T follicular helper cell (primary cell): ENCODE measurements around the gene ETNK2.
"Not testable (repeated sequence)": the region's sequence is repeated elsewhere in the genome, so short reads cannot be mapped to it uniquely, and the experiment has no call there.

Experiments used
- DNase-seq: peaks from one replicate; pipeline ENCODE4 v3.0.0-alpha.2; 2020; ENCODE audit warnings: low read depth

Gene ETNK2

DNA sequence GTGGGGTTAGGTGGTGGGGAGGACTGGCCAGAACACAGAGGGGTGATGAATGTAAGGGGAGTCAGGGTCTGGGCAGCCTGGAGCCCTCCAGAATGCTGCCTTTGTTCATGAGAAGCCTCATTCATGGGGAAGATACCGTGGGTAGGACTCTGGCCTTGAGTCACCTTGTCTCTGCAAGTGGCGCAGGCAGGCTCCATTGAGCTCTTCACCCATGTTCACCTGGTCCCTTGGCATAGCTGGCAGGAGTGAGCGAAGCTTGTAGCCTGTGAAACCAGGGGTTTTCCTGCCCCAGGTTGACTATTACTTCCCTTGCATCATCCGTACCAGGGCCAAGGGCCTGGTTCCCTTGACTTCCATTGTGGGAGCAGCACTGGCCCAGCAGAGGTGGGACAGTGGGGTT, 53.2 kb downstream of the ETNK2 start:
- DNase-seq, result no peak

DNA sequence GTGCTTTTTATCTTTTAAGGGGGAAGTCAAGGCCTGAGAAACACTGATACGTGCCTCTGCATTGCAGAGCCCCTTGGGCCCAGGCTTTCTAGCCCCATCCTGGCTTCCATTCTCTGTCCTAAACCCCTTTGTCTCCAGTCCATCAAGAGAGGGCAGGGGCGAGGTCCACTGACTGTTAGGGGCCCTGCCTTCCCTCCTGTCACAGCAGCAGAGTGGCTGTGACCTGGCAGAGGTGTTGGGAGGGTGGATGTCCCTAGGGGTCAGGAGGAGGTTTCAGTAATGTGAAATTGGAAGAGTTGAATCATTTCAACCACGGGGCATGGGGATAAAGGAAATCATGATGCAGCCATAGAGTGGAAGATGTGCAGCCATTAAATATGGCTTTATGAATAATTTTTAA, 54.9 kb downstream of the ETNK2 start:
- no peak for DNase-seq

DNA sequence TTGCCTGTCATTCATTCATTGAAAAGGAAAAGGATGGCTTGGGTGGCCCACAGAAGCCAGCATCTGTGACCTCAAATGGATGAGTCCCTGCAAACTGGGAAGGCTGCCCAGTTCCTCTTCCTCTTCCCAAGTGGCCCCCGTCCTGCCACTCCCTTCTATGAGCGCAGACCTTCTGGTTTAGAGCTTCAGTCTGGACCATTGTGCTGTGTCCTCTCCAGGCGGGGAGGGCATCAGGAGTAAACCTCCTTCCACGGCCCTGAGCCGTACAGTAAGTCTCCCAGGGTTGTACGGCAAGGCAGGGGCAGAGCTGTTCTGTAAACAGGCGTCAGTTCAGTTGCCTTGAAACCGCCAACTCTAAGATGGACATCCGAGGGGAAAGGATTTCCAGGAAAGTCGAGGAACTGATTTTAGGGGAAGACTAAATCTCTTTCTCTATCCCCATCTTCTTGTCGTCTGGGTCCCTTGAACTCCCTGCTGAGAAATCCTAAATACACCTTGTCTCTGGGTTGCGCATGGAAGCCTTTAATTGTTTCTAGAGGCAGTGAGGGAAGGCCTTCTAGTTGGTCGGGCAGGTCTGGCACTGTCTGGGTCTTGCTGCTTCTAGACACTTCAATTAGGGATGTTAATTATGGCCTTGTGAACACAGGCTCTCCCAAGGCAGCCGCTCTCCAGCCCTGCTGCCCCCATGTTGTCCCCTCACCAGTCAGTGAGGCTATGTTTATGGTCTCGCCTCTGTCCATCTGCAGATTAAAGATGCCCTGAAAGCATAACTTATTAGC, 56.8 kb downstream of the ETNK2 start:
- DNase-seq, result no peak

DNA sequence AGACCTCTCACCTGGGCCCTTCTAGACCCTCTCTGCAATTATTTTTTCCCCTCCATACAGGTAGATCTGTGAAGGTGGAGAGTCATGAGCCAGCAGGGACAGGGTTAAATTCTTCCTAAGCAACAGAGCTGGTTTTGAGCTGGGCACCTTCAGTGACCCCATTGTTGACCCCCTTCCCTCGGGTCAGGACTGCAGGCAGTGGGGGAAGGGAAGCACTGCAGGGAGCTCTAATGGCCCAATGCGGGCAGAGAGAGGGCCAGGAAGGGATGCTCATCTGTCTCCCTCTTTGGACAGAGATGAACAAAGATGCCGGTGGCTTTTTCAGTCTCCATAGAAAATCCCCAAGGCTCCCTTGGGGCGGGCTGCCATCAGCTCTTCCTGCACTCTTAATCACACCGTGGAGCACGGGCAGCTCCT, 57.5 kb downstream of the ETNK2 start:
- no peak for DNase-seq

DNA sequence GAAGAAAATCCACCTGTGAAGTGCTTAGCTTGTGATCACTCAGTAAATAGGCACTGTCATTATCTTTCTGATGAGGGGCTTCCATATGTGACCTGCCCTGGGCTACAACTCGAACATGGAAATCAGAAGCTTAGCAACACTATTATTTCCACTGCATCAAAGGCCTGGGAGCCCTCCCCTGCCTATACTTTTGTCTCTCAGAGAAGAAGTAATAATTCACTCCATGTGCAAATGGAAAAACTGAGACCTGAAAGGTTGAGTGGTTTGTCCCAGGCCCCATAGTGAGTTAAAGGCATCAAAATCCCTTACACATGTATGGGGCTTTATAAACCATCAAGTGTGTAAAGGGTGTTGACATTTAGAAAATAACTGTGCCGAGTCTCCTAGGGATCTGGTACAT, 58.1 kb downstream of the ETNK2 start:
- no peak for DNase-seq

DNA sequence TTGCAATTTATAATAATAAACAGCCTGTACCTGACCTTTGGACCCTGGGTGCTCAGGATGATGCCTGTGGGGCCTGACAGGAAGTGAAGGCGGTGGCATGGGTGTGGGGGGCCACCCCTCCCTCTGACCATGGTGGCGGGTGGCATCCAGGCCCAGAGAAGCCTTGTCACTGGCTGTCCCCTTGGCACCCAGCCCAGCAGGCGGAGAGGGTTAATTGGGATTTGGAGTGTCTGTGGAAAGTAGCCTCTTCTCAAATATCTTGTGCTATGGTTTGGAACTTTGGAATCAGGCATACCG, 58.5 kb downstream of the ETNK2 start:
- no peak for DNase-seq

DNA sequence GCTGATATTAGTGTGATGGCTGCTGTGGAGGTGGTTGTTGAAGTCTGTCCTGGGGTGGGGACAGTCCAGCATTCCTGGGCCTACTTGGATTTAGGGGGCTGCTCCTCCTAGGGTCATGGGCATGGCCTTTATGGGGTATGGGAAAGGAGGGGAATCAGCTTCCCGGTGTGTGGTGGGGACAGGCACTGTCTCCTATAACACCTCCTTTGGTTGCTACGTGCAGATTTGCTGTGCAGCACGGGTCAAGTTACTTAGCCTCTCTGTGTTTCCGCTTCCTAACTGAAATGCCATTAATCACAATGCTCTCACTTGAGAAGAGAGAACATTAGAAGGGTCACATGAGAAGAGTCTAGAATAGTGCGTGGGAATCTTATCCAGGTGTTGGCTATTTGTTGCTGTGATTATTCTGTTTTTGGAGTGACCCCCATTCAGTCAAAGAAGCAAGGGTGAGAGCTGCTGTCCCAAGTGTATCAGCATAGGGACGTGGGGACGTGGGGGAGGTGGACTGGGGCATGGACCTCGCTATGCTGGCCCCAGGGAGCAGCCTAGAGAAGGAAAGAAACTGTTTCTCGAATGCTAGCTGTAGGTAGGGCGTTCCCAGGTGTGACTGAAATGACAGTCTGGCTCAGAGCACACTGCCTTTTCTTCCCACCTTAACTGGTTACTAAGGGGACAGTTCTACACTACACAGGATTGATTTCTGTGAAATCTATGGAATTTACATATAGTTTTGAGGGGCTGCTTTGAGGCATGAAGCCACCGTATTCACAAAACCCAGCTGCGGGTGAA, 59.0 kb downstream of the ETNK2 start:
- no peak for DNase-seq

DNA sequence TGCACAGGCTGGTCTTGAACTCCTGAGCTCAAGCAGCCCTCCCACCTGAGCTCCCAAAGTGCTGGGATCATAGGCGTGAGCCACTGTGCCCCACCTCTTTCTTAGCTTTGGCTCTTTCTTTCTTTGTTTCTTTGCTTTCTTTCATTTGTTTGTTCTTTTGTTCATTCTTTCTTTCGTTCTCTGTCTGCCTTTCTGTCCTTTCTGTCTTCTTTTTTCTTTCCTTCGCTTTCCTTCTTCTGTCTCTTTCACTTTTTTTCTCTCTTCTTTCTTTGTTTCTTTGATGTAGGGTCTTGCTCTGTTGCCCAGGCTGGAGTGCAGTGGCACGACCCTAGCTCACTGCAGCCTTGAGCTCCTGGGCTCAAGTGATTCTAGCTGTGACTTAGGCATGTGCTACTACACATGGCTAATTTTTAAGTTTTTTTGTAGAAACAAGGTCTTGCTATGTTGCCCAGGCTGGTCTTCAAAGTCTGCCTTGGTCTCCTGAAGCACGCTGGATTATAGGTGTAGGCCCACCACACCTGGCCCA, 60.0 kb downstream of the ETNK2 start:
- DNase-seq, result no peak

DNA sequence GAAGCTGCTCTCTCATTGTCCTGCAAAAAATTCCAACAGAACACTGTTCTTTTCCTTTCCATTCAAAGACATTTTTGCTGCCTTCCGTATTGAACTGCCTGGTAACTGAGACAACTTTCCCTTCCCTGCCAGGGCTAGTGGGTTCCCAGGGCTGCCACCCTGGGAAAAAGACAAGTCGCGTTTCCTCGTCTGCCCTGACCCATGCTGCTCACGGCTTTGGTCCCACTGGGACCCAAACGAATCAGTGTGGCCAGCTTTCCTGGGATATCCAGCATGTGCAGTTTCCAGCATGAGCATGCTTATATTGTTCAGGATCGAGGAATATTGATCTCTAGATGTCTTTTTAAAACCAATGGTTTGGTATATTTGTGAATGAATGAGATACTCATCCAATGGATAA, 60.8 kb downstream of the ETNK2 start:
- no peak for DNase-seq

DNA sequence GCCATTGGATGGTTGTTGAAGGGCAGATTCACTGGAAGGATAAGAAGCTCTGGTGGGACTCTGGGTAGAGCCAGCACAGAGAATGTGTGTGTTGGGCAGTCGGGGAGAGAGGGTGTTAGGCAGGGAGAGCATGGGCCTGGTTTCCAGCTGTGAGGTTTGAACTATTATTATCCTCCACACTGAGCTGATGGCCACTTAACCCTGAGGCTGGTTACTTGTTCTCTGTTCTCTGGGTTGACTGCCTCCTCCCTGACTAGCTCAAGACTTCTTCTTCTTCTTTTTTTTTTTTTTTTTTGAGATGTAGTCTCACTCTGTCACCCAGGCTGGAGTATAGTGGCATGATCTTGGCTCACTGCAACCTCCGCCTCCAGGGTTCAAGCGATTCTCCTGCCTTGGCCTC, 61.7 kb downstream of the ETNK2 start:
- not testable (repeated sequence) for DNase-seq

DNA sequence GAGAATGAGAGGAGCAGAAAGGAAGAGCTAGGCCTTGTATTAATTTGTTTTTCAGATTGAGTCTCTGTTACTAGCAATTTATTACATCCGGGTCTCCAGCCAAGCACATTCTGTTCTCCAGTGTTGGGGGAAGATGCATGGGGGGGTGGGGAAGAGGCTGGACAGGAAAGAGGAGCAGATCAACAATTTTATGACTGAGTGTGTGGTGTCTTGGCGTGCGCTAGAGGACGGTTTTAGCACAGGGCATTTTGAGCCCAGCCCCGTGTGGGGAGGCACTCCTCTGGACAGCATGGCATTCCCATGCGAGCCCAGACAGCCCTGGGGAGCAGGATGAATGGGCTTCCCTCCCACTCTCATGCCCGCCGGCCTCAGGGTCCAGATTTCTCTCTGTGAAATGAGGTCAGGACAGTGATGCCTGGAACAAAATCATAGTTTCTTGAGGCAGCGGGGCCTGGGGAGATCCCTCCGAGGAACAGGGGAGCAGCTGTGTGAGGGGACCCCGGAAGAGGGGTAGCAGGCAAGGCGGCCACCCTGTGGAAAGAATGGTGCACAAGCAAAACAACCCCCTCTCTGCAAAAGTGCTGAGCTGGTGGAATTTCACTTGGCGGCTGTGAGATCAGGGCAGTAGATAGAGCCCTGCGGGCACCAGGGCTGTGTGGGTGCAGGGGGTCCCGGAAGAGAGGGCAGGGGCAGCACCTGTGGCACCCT, 62.6 kb downstream of the ETNK2 start:
- DNase-seq, result no peak

DNA sequence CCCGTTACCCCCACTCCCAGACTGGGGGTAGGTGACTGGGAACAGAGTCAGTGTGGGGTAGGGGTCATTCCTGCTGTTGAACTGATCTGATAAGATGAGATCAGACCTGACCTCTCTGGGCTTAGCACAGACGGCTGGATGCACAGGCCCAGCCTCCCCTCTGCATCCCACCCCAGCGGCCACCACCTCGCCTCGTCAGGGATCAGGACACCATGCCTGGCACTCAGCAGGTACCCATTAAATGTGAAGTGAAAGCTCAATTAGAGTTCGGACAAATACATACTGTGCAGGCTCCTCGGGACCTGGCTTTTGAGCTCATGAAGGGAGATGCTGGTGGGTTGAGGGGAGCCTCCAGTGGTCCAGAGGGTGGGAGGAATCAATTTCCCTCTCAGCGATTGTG, 63.2 kb downstream of the ETNK2 start:
- DNase-seq, result no peak

DNA sequence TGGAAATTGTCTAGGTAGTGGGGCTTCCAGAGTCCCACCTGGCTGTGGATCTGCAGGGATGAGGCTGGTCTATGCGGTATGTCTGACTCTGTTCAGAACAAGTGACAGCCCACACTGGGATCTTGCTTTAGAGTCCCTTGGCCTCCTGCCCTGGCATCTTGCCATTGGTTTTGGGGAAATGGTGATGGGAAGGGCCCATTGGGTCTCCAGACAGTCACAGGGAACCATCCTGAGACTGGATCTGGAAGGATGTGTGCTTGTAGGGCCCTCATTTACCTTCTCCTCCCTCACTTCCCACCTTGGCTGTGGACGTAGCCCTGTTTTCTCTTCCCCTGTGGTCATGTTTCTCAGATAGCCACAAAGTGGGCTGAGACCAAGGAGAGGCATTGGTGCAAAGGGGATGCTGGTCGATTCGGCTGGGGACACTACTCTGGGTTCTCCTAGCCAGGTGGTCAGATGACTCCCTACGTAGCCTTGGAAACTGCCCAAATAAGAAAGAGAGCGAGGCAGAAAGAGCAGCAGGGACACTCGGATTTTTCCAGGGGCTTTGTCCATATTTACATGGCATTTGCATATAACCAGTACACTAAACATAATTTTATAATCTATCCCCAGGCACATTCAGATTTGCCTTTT, 63.8 kb downstream of the ETNK2 start:
- no peak for DNase-seq

DNA sequence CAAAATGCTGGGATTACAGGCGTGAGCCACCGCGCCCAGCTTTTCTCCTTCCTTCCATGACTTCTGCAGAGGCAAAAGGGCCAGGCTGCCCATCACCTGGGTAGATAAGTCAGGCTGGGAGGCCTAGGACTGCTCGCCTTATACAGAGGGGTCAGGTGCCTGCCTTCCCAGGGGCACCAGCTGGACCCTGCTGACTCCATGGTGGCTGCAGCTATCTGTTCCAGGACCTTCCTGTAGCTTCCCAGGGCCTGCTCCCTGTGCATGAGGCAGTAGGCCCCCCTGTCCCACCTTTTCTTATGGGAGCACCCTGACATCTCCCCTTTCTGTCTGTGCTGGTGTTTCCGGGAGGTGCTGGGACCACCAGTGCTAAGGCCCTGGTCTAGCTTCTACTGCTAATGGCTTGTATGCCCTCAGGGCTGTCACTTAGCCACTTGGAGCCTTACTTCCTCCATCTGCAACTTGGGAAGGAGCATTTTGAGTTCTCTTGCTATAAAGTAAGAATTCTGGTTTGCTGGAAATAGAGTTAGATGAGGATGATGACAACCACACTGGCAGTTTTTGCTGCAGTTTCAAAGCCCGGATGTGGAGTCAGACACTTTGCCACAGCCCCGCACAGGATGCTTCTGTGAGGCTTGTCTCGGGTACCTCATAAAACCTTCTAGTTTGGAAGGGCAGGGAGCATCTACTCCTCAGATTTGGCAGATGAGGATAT, 64.5 kb downstream of the ETNK2 start:
- DNase-seq, result no peak

DNA sequence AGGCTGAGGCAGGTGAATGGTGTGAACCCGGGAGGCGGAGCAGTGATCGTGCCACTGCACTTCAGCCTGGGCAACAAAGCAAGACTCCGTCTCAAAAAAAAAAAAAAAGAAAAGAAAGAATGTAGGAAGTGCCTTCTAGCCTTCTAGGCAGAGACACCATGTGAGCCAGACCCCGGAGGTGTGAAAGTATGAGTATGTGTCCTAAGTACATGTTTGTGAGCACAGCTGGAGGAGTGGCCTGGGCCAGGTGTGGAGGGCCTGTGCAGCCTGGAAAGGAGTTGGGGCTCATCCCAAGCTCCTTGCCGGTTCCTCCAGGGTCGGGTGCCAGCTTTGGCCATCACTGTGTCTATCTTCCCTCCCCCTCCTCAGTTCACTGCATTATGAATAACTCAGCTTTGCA, 66.0 kb downstream of the ETNK2 start:
- DNase-seq, result no peak

DNA sequence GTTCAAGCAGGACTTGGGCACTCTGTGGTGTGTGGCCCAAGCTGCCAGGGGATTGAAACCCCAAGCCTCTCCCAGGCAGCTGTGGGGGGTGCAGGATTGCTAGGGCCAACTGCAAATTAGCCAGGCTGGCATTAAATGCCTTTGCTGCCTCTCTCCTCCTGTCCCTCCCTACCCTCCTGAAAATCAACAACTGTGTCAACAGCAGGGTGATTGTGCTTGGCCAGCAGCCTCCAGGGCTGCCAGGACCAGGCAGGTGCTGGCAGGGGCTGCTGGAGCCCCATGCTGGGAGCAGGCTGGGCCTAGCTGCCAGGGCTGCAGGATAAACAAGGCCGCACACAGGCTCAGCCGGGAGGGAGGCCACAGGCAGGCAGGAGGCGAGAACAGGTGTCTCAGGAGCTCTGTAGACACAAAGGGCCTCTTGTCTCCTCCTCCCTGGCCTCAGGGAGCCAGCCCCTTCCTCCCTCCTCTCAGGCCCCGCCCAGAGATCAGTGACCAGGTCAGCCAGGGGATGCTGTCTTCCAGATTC, 67.5 kb downstream of the ETNK2 start:
- DNase-seq, result no peak

DNA sequence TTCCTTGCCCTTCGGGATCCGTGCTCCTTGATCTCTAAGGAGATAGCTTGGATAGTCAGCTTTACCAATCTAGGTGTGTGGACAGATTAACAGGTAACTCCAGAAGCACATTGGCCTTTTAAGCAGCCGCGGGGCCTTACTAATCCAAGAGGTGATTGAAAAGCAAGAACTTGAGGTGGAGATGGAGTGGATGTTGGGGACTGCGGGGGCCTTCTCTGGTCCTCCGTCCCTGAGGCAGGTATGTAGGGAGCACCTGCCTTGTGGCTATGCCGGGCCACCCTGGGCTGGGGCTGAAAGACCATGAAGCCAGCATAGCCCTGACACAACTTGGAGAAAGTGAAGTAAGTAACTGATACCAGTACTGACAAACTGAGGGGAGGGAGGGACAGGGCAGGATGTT, 68.4 kb downstream of the ETNK2 start:
- no peak for DNase-seq

DNA sequence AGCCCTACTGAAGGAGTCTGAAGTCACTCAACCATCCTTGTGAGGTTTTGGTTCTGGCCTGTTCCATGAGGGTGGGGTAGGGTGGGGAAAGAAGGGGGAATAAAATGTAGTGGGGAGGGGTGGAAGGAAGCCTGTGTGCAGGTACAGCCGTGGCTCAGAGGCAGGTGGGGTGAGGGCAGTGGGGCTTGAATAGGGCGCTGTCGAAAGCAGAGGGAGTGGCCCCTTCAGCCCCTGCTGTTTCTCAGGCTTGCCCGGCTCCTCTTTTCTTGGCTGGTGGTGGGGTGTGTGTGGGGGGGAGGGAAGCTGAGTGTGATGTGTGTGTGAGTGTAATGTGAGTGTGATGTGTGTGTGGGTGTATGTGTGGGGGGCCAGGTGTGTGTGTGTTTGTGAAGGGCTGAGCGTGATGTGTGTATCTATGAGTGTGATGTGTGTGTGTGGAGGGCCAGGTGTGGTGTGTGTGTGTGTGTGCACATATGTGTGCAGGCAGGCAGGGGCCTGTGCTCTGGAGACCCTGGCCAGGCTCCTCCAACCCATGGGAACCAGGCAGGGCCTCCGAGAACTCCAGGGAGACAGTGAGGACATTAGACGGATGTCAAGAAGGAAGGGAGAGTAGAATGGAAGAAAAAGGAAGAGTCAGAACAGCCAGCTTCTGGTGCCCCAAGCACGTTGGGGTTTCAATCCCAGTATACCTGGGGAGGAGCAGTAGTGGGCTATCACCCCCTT, 69.9 kb downstream of the ETNK2 start:
- no peak for DNase-seq

DNA sequence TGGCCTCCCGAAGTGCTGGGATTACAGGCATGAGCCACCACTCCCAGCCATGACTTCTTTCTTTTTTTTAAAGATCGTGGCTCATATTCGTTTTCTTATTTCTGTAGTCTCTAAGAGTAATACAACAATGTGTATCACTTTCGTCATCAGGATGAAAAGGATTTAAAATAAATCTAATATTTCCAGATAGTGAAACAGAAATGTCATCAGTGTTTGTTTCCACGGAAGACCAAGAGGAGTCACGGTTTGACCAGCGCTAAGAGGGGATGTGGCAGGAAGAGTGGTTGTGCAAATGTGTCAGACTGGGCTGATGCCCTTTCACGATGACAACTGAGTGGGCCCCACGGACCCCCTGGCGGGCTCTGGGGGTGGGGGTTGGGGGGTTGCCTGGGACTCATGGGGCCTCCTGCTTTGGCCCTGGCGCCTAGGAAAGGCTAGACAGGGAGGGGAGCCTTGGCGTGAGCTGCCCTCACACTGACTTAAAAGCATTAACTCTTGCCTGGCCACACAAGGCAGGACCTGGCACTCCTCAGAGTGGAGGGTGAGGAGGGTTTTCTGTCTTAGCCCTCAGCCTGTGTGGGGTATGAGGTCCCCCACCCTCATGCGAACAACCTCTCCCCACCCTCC, 70.6 kb downstream of the ETNK2 start:
- no peak for DNase-seq
